ENCODE data around the gene TBC1D24. TPM values are rescaled to one million over a fixed set of nuclear protein-coding genes. Genes with fewer than 3 reads are reported as not detected.

The TBC1D24 gene
- total and polyA plus RNA-seq, 9 of the 15 experiments (the other 6 are each of a cell fraction or from before 2014, with no cell fraction given) = 1.7 to 22.6 (median 7.2) TPM

DNA sequence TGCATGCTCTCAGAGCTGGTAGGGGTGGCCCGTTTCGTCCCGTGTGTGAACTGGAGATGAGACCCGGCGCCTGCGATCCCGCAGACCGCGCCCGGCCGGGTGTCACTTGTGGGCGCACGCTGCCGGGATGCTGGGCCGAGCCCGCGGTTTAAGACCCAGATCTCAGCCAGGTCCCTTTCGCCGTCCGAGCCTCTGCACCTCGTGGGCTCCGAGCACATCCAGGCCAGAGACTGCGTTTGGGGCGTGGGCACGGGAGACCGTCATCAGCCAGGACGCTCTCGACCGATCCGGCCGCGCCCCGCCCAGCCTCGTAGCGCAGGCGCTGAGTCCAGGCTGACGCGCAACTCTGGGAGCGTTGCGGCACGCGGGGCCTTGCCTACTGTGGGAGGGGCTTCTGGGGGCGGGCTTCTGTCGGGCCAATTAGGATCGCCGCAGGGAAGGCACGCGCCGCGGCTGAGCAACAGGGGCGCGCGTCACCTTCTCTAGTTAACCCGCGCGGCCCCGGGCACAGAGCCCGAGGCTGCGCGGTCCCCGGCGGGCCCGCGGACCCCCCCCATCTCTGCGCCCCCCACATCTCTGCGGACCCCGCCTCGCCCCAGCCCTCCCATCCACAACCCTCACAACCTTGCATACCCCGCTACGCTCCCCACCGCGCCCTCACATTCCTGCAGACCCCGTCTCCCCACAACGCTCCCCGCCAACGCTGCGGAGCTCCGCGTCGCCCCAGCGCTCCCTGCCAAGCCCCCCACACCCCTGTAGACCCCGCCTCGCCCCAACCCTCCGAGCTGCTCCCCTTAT is 57.0 kb downstream of the TBC1D24 start (continued):
- TF ChIP-seq, protein P1, sequence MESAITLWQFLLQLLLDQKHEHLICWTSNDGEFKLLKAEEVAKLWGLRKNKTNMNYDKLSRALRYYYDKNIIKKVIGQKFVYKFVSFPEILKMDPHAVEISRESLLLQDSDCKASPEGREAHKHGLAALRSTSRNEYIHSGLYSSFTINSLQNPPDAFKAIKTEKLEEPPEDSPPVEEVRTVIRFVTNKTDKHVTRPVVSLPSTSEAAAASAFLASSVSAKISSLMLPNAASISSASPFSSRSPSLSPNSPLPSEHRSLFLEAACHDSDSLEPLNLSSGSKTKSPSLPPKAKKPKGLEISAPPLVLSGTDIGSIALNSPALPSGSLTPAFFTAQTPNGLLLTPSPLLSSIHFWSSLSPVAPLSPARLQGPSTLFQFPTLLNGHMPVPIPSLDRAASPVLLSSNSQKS (CRISPR knock-in tag; IDR thresholded peaks at IDR 0.05) = no peak
- TF ChIP-seq WHSC1 (IDR thresholded peaks at IDR 0.05; ENCODE audit: low read length) (no peak), KDM5B (IDR thresholded peaks at IDR 0.05; ENCODE audit: insufficient replicate concordance, low read depth, low read length) (peak; percentile 61), MAFG (tag; conservative IDR thresholded peaks at IDR 0.05) (no peak), CXXC5 (CRISPR knock-in tag; IDR thresholded peaks at IDR 0.05) (peak; percentile 89), RUNX1 (IDR thresholded peaks at IDR 0.05; ENCODE audit: low read depth) (no peak), SMAD4 (CRISPR knock-in tag; conservative IDR thresholded peaks at IDR 0.05) (no peak), ZNF431 (CRISPR knock-in tag; IDR thresholded peaks at IDR 0.05) (peak; percentile 40; the same call in 1 of the 2 replicates), EGR1 (conservative IDR thresholded peaks at IDR 0.05) (peak; percentile 49; the same call in 1 of the 2 replicates), SOX6 (IDR thresholded peaks at IDR 0.05) (no peak), MCM2 (IDR thresholded peaks at IDR 0.05; ENCODE audit: low read depth) (no peak), ZBED1 (IDR thresholded peaks at IDR 0.05) (peak; percentile 76), NFE2L1 (tag; IDR thresholded peaks at IDR 0.05; ENCODE audit: borderline replicate concordance, low read depth) (no peak), RBM17 (IDR thresholded peaks at IDR 0.05; ENCODE audit: borderline replicate concordance, low read depth, low read length) (no peak), NONO (IDR thresholded peaks at IDR 0.05; ENCODE audit: low read depth in 2 of 2, low read length in 1 of 2) (no peak; a peak in 1 of 4 replicates), ZNF134 (CRISPR knock-in tag; conservative IDR thresholded peaks at IDR 0.05) (no peak), FIP1L1 (IDR thresholded peaks at IDR 0.05; ENCODE audit: low read depth, low read length, poor library complexity, severe bottlenecking) (peak; percentile 81), SRSF9 (IDR thresholded peaks at IDR 0.05; ENCODE audit: borderline replicate concordance, low read depth, low read length) (no peak), ZNF232 (CRISPR knock-in tag; IDR thresholded peaks at IDR 0.05) (no peak)
- TF ChIP-seq, protein P2, sequence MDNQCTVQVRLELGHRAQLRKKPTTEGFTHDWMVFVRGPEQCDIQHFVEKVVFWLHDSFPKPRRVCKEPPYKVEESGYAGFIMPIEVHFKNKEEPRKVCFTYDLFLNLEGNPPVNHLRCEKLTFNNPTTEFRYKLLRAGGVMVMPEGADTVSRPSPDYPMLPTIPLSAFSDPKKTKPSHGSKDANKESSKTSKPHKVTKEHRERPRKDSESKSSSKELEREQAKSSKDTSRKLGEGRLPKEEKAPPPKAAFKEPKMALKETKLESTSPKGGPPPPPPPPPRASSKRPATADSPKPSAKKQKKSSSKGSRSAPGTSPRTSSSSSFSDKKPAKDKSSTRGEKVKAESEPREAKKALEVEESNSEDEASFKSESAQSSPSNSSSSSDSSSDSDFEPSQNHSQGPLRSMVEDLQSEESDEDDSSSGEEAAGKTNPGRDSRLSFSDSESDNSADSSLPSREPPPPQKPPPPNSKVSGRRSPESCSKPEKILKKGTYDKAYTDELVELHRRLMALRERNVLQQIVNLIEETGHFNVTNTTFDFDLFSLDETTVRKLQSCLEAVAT (IDR thresholded peaks at IDR 0.05) = peak in 1 of 2 experiments; percentile 35; a peak in 1 of 4 replicates
- TF ChIP-seq, protein P3, sequence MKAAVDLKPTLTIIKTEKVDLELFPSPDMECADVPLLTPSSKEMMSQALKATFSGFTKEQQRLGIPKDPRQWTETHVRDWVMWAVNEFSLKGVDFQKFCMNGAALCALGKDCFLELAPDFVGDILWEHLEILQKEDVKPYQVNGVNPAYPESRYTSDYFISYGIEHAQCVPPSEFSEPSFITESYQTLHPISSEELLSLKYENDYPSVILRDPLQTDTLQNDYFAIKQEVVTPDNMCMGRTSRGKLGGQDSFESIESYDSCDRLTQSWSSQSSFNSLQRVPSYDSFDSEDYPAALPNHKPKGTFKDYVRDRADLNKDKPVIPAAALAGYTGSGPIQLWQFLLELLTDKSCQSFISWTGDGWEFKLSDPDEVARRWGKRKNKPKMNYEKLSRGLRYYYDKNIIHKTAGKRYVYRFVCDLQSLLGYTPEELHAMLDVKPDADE (conservative IDR thresholded peaks at IDR 0.05; ENCODE audit: control insufficient read depth, low read depth, low read length) = peak; percentile 78
- TF ChIP-seq, protein P4, sequence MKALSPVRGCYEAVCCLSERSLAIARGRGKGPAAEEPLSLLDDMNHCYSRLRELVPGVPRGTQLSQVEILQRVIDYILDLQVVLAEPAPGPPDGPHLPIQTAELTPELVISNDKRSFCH (CRISPR knock-in tag; IDR thresholded peaks at IDR 0.05) = no peak
- TF ChIP-seq, protein P4 (tag; IDR thresholded peaks at IDR 0.05) = peak; percentile 57; the same call in 1 of the 2 replicates
- TF ChIP-seq, protein P5, sequence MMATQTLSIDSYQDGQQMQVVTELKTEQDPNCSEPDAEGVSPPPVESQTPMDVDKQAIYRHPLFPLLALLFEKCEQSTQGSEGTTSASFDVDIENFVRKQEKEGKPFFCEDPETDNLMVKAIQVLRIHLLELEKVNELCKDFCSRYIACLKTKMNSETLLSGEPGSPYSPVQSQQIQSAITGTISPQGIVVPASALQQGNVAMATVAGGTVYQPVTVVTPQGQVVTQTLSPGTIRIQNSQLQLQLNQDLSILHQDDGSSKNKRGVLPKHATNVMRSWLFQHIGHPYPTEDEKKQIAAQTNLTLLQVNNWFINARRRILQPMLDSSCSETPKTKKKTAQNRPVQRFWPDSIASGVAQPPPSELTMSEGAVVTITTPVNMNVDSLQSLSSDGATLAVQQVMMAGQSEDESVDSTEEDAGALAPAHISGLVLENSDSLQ (IDR thresholded peaks at IDR 0.05) = peak; percentile 35; the same call in 1 of the 2 replicates
